Neural crest cell (in vitro differentiated cells): ENCODE data around the gene ADAMTS1. TPM values are rescaled to one million over a fixed set of nuclear protein-coding genes. Genes with fewer than 3 reads are reported as not detected.

Experiments used
- DNase-seq: peaks from one replicate; pipeline ENCODE4 v3.0.0; 2021; ENCODE audit warnings: low read depth, mixed read lengths, low spot score
- H3K27ac Mint-ChIP-seq: one replicate; pipeline ENCODE4 v1.8.0; 2021; ENCODE audit warnings: mild to moderate bottlenecking, mixed read lengths; ENCODE audit not compliant: unreplicated experiment
- H3K27me3 Mint-ChIP-seq: 2 replicates; pipeline ENCODE4 v1.8.0; 2021; ENCODE audit warnings: low read depth, mild to moderate bottlenecking, mixed read lengths
- H3K36me3 Mint-ChIP-seq: 2 replicates; pipeline ENCODE4 v1.8.0; 2021; ENCODE audit warnings: low read depth, mild to moderate bottlenecking, mixed read lengths
- H3K4me1 Mint-ChIP-seq: 2 replicates; pipeline ENCODE4 v1.8.0; 2021; ENCODE audit warnings: mixed read lengths
- H3K4me3 Mint-ChIP-seq: one replicate; pipeline ENCODE4 v1.8.0; 2021; ENCODE audit warnings: mild to moderate bottlenecking, mixed read lengths
- H3K9me3 Mint-ChIP-seq: 2 replicates; pipeline ENCODE4 v1.8.0; 2021; ENCODE audit warnings: mixed read lengths
- CTCF ChIP-seq: fragments of 200-600 bp; sonication (generic); conservative IDR thresholded peaks from 2 replicates; pipeline ENCODE4 v1.5.0; 2021; ENCODE audit warnings: antibody characterized with exemption, mild to moderate bottlenecking
- total RNA-seq: library from RNA; stranded (reverse); gene quantifications from 2 replicates; pipeline ENCODE4 v1.2.1, GENCODE V29; 2021

The ADAMTS1 gene
- total RNA-seq, 1 donor from 2014 or later = 31.9 TPM

GRCh38 chr21:26795412-26795805 lies 49.8 kb downstream of the ADAMTS1 start:
- Mint-ChIP-seq H3K4me1 (peaks cover 31% of the 10 kb centered on the region), H3K36me3 (no peaks in the 10 kb centered on the region), H3K27me3 (no peaks in the 10 kb centered on the region), H3K27ac (peak overlapping the region; percentile 75), H3K4me3 (no peak overlapping the region), H3K9me3 (peaks cover 6% of the 10 kb centered on the region)
- DNase-seq = no peak
- TF ChIP-seq CTCF = no peak

- Mint-ChIP-seq H3K4me1 (peaks cover 27% of the 10 kb centered on the region), H3K27ac (peak overlapping the region; percentile 75)
Measured at GRCh38 chr21:26794597-26795411, 50.4 kb downstream of the ADAMTS1 start.

GRCh38 chr21:26790296-26790695 lies 54.9 kb downstream of the ADAMTS1 start:
- Mint-ChIP-seq H3K27ac (no peak overlapping the region), H3K36me3 (no peaks in the 10 kb centered on the region), H3K27me3 (no peaks in the 10 kb centered on the region), H3K4me1 (peaks cover 3% of the 10 kb centered on the region), H3K9me3 (no peaks in the 10 kb centered on the region), H3K4me3 (no peak overlapping the region)
- no peak for DNase-seq
- no peak for TF ChIP-seq CTCF

More at GRCh38 chr21:26794597-26795411, 50.4 kb downstream of the ADAMTS1 start:
- no peak for TF ChIP-seq CTCF
- Mint-ChIP-seq H3K36me3 (no peaks in the 10 kb centered on the region), H3K9me3 (peaks cover 4% of the 10 kb centered on the region), H3K27me3 (no peaks in the 10 kb centered on the region), H3K4me3 (no peak overlapping the region)
- no peak for DNase-seq

- H3K4me3 Mint-ChIP-seq = no peak overlapping the region
- H3K27ac Mint-ChIP-seq = no peak overlapping the region
- H3K27me3 Mint-ChIP-seq = no peaks in the 10 kb centered on the region
- no peaks in the 10 kb centered on the region for H3K36me3 Mint-ChIP-seq
- no peaks in the 10 kb centered on the region for H3K9me3 Mint-ChIP-seq
- no peak for DNase-seq
- TF ChIP-seq CTCF = no peak
- no peaks in the 10 kb centered on the region for H3K4me1 Mint-ChIP-seq
Measured at GRCh38 chr21:26788790-26789189, 56.4 kb downstream of the ADAMTS1 start.

Other genes starting within 250 kb of the ADAMTS1 start
- gene ADAMTS5, start 121.7 kb upstream of the ADAMTS1 start, total RNA-seq = 0.34 and 0.40 TPM in 2 replicates